Aorta (tissue), 5 donors: ENCODE data around the gene NSUN2. TPM values are rescaled to one million over a fixed set of nuclear protein-coding genes. Genes with fewer than 3 reads are reported as not detected.

Experiments
- ATAC-seq: fragments of 200-7000 bp; cut with Tn5 transposase; one replicate; pipeline ENCODE4 v1.9.1; 2022; ENCODE audit warnings: moderate library complexity; ENCODE audit not compliant: low FRiP score
- DNase-seq, 2 donors: peaks; one replicate each; pipeline ENCODE4 v3.0.0-alpha.2; 2020
- H3K27ac ChIP-seq, 2 donors: one replicate each; pipeline ENCODE4 v1.5.1; 2013; ENCODE audit warnings: low read length in 2 of 2, mild to moderate bottlenecking in 2 of 2, moderate library complexity in 2 of 2, control low read depth in 1 of 2, inconsistent platforms in 1 of 2, low read depth in 1 of 2
- H3K27me3 ChIP-seq, 2 donors: one replicate each; pipeline ENCODE4 v1.6.1; 2013; ENCODE audit warnings: control low read depth in 1 of 2, low read length in 1 of 2, mild to moderate bottlenecking in 1 of 2, moderate library complexity in 1 of 2; ENCODE audit not compliant: insufficient read depth in 2 of 2, control insufficient read depth in 1 of 2
- H3K36me3 ChIP-seq, 2 donors: one replicate each; pipeline ENCODE4 v1.6.1; 2013; ENCODE audit warnings: control low read depth in 1 of 2, low read length in 1 of 2, mild to moderate bottlenecking in 1 of 2; ENCODE audit not compliant: insufficient read depth in 2 of 2, control insufficient read depth in 1 of 2
- H3K4me1 ChIP-seq, 2 donors: one replicate each; pipeline ENCODE4 v1.6.1; 2013; ENCODE audit warnings: low read length in 2 of 2, control low read depth in 1 of 2, mild to moderate bottlenecking in 1 of 2, moderate library complexity in 1 of 2; ENCODE audit not compliant: insufficient read depth in 2 of 2, control insufficient read depth in 1 of 2
- H3K4me3 ChIP-seq, 2 donors: one replicate each; pipeline ENCODE4 v1.5.1; 2013; ENCODE audit warnings: low read length in 2 of 2, control low read depth in 1 of 2, mild to moderate bottlenecking in 1 of 2
- H3K9me3 ChIP-seq: one replicate; pipeline ENCODE4 v1.6.1; 2013; ENCODE audit warnings: mild to moderate bottlenecking, low read length; ENCODE audit not compliant: control insufficient read depth
- WGBS, 2 donors: extraction: QIAGEN DNeasy Blood & Tissue Kit; methylation state at CpG; one replicate each; pipeline ENCODE4 v1.1.7; 2013; 5-methylcytosine and 5-hydroxymethylcytosine counted together
- intact Hi-C, 2 donors: fragments of 100-400 bp; cut with DNase I; formaldehyde crosslinking; loops; one replicate each; pipeline versions ENCODE4 v1.14.2 to v1.15.0; 2022
- long read RNA-seq, 2 donors: library from polyadenylated mRNA; unstranded; transcript quantifications; one replicate each; pipeline ENCODE4 v2.0.0, GENCODE V29; 2020 to 2021
- polyA plus RNA-seq, 2 donors: library from polyadenylated mRNA; stranded (reverse); fragments of 200-250 nt; gene quantifications; one replicate each; pipeline ENCODE4 v1.2.3, GENCODE V29; 2013
- total RNA-seq, 2 donors: library from RNA; stranded (reverse); fragmentation: NEBNext Ultra II Directional; extraction: Animal tissue kit (Norgen Biotek cat#: 25700); gene quantifications; one replicate each; pipeline ENCODE4 v1.2.1, GENCODE V29; 2021
- donor health status: healthy with polysubstance abuse.
- donor health status: Bipolar disorder and iron deficiency.
- donor health status: DM: no; HTN: no; CAD: no.
- donor health status: DM: no; HTN: no; CAD: no.
- donor health status: DM: yes; HTN: yes; CAD: no.

NSUN2 gene
- total RNA-seq (10 to 100 TPM; 38.6 to 45.0 TPM), polyA plus RNA-seq (10 to 100 TPM; 15.0 to 46.1 TPM)
- long read RNA-seq, donor 1, transcript NSUN2-201 (19 exons, 3,303 nt): major isoform, 38 of 59 reads
- long read RNA-seq, donor 1, partial matches to known transcripts: 6 of 59 reads
- long read RNA-seq, donor 1, other reads (novel, unspliced or antisense): 6 of 59 reads
- long read RNA-seq, donor 2, transcript NSUN2-201 (19 exons, 3,303 nt): major isoform, 10 of 27 reads
- long read RNA-seq, donor 2, partial matches to known transcripts: 7 of 27 reads
- long read RNA-seq, donor 2, other reads (novel, unspliced or antisense): 7 of 27 reads

GRCh38 chr5:6632888-6633468, at the start of gene NSUN2, which contains the start of gene SRD5A1:
NSUN2 (minus strand) TSS chr5:6633044; CDS start chr5:6632979, 65 bp downstream.
SRD5A1 (plus strand) TSS chr5:6633440; CDS start chr5:6633577, 137 bp downstream.
- Histone ChIP-seq H3K27me3 (no peaks in the 10 kb centered on the region), H3K27ac (peak within 1 kb of the TSS; percentile 69 to 91), H3K36me3 (no peaks in the 10 kb centered on the region), H3K4me1 (no peaks in the 10 kb centered on the region), H3K9me3 (no peaks in the 10 kb centered on the region), H3K4me3 (peak within 1 kb of the TSS; percentile 69 to 90)
- intact Hi-C loops: loop anchor here (2.0 to 10.0 kb wide), 5 partner anchors 80 to 1122 kb away; partner anchors contain the start of gene TENT4A (in 2 of the 2)
- ATAC-seq: peak; percentile 99
- peak; percentile 95 to 96 for DNase-seq
- 0 to 1% methylated on average over 43 to 66 of the region's 66 CpGs for WGBS, 2 donors

GRCh38 chr5:6682239-6682638, 49.4 kb upstream of the NSUN2 start:
- Histone ChIP-seq H3K4me1 (no peaks in the 10 kb centered on the region), H3K36me3 (no peaks in the 10 kb centered on the region), H3K27ac (no peak overlapping the region), H3K4me3 (no peak overlapping the region), H3K27me3 (no peaks in the 10 kb centered on the region), H3K9me3 (no peaks in the 10 kb centered on the region)
- 54 to 66% methylated on average over 11 of the region's 11 CpGs for WGBS, 2 donors
- intact Hi-C loops: no loop called here
- no peak for DNase-seq
- ATAC-seq: no peak

- Histone ChIP-seq H3K4me1 (no peaks in the 10 kb centered on the region), H3K36me3 (no peaks in the 10 kb centered on the region), H3K9me3 (no peaks in the 10 kb centered on the region), H3K27me3 (no peaks in the 10 kb centered on the region), H3K4me3 (no peak overlapping the region), H3K27ac (no peak overlapping the region)
- ATAC-seq (no peak), DNase-seq (no peak)
- intact Hi-C loops: no loop called here
- WGBS, 2 donors: 46 to 84% methylated on average over 2 of the region's 2 CpGs
These were observed 48.8 kb upstream of the NSUN2 start for GRCh38 chr5:6681682-6682081.

GRCh38 chr5:6680922-6681321, 48.1 kb upstream of the NSUN2 start:
- DNase-seq: no peak

GRCh38 chr5:6678385-6678784, 45.5 kb upstream of the NSUN2 start:
- intact Hi-C loops: no loop called here
- H3K9me3 ChIP-seq: no peaks in the 10 kb centered on the region
- no peaks in the 10 kb centered on the region for H3K36me3 ChIP-seq
- H3K4me3 ChIP-seq: no peak overlapping the region
- WGBS, 2 donors: 85 to 89% methylated on average over 1 of the region's 1 CpG
- H3K27ac ChIP-seq: no peak overlapping the region
- H3K27me3 ChIP-seq: no peaks in the 10 kb centered on the region
- no peaks in the 10 kb centered on the region for H3K4me1 ChIP-seq
- ATAC-seq: no peak
- DNase-seq: no peak

More at GRCh38 chr5:6680922-6681321, 48.1 kb upstream of the NSUN2 start:
- intact Hi-C loops: no loop called here
- no peaks in the 10 kb centered on the region for H3K27me3 ChIP-seq
- H3K36me3 ChIP-seq: no peaks in the 10 kb centered on the region
- no peaks in the 10 kb centered on the region for H3K9me3 ChIP-seq
- H3K4me3 ChIP-seq: no peak overlapping the region
- 67% methylated on average over 6 of the region's 6 CpGs for WGBS, 2 donors
- no peaks in the 10 kb centered on the region for H3K4me1 ChIP-seq
- no peak for ATAC-seq
- H3K27ac ChIP-seq: no peak overlapping the region

GRCh38 chr5:6676702-6677101, 43.9 kb upstream of the NSUN2 start:
- Histone ChIP-seq H3K27me3 (no peaks in the 10 kb centered on the region), H3K4me3 (no peak overlapping the region), H3K36me3 (no peaks in the 10 kb centered on the region), H3K4me1 (no peaks in the 10 kb centered on the region), H3K27ac (no peak overlapping the region), H3K9me3 (no peaks in the 10 kb centered on the region)
- intact Hi-C loops: no loop called here
- ATAC-seq (no peak), DNase-seq (no peak)
- 83% methylated on average over 2 of the region's 2 CpGs for WGBS, 2 donors

GRCh38 chr5:6675784-6676491, 43.1 kb upstream of the NSUN2 start:
- Histone ChIP-seq H3K36me3 (no peaks in the 10 kb centered on the region), H3K4me3 (no peak overlapping the region), H3K4me1 (no peaks in the 10 kb centered on the region), H3K9me3 (no peaks in the 10 kb centered on the region), H3K27ac (no peak overlapping the region), H3K27me3 (no peaks in the 10 kb centered on the region)
- no peak for ATAC-seq
- DNase-seq: no peak
- WGBS, 2 donors: 90 to 92% methylated on average over 5 of the region's 5 CpGs
- intact Hi-C loops: no loop called here

- no peak overlapping the region for H3K27ac ChIP-seq
- H3K4me1 ChIP-seq: no peaks in the 10 kb centered on the region
- H3K27me3 ChIP-seq: no peaks in the 10 kb centered on the region
- intact Hi-C loops: no loop called here
- H3K9me3 ChIP-seq: no peaks in the 10 kb centered on the region
- no peaks in the 10 kb centered on the region for H3K36me3 ChIP-seq
- ATAC-seq: no peak
- H3K4me3 ChIP-seq: no peak overlapping the region
- WGBS, 2 donors: 94 to 95% methylated on average over 10 of the region's 10 CpGs
- DNase-seq: no peak
These were observed 42.0 kb upstream of the NSUN2 start for GRCh38 chr5:6674886-6675285.
